A549 (cell line): ENCODE results near the gene IARS1. TPM values are rescaled to one million over a fixed set of nuclear protein-coding genes. Genes with fewer than 3 reads are reported as not detected.

Experiments used
- ATAC-seq, 2 experiments: fragments of 200-7000 bp in 1 of 2; fragments of >200 bp in 1 of 2; cut with Nextera tagmentation in 1 of 2; cut with Tn5 transposase in 1 of 2; 3 replicates each; pipeline versions ENCODE4 v1.8.0 to v1.9.1; 2018 to 2020; ENCODE audit warnings: mild to moderate bottlenecking in 1 of 2, moderate library complexity in 1 of 2
- CTCF ChIA-PET: fragments of 300-600 bp; sonication (Branson Sonifier 250); formaldehyde crosslinking; extraction: SDS; loops from one replicate; lab custom pipeline; 2021; ENCODE audit warnings: antibody characterized with exemption, inconsistent platforms; lab: Yijun Ruan, JAX
- POLR2A ChIA-PET: fragments of 350-600 bp; formaldehyde crosslinking; extraction: SDS; loops from one replicate; lab custom pipeline; 2021; ENCODE audit warnings: antibody characterized with exemption, inconsistent platforms; lab: Yijun Ruan, JAX
- DNase-seq, 2 experiments: peaks; one replicate each; pipeline versions ENCODE4 v3.0.0 to v3.0.0-alpha.2; 2011 to 2016; ENCODE audit warnings: low read depth in 1 of 2, low spot score in 1 of 2
- FAIRE-seq: peaks from 2 replicates; lab custom pipeline; 2011; peaks lifted over from hg19 to GRCh38; lab: Jason Lieb, UNC
- H3K27ac ChIP-seq, 2 experiments: fragments of >200 bp; sonication (Bioruptor Twin); formaldehyde crosslinking; 3 replicates each; pipeline ENCODE4 v1.5.1; 2016 to 2017
- H3K4me1 ChIP-seq: fragments of >200 bp; sonication (Bioruptor Twin); formaldehyde crosslinking; 3 replicates; pipeline ENCODE4 v1.6.1; 2016
- H3K4me2 ChIP-seq: fragments of >200 bp; sonication (Bioruptor Twin); formaldehyde crosslinking; 3 replicates; pipeline ENCODE4 v1.6.1; 2016
- H3K4me3 ChIP-seq: fragments of >200 bp; sonication (Bioruptor Twin); formaldehyde crosslinking; 3 replicates; pipeline ENCODE4 v1.5.1; 2016
- H3K9me3 ChIP-seq: fragments of >200 bp; sonication (Bioruptor Twin); formaldehyde crosslinking; 3 replicates; pipeline ENCODE4 v1.6.1; 2016
- CHD4 ChIP-seq: fragments of 200-600 bp; sonication (generic); IDR thresholded peaks from 2 replicates; pipeline ENCODE4 v1.6.1; 2016; ENCODE audit warnings: antibody characterized with exemption, mild to moderate bottlenecking, borderline replicate concordance
- EHMT2 ChIP-seq: fragments of 200-600 bp; sonication (generic); IDR thresholded peaks from 2 replicates; pipeline ENCODE4 v1.6.1; 2016; ENCODE audit warnings: antibody characterized with exemption, low read depth, mild to moderate bottlenecking, moderate library complexity
- ELK1 ChIP-seq: fragments of 150-350 bp; IDR thresholded peaks from 2 replicates; pipeline ENCODE4 v1.6.1; 2014; ENCODE audit warnings: low read depth, mild to moderate bottlenecking, low read length
- EP300 ChIP-seq, 2 experiments: fragments of >200 bp; sonication (Bioruptor Twin); formaldehyde crosslinking; IDR thresholded peaks; 2 replicates in 1 of 2; 3 replicates in 1 of 2; pipeline ENCODE4 v1.6.1; 2016 to 2017
- ESRRA ChIP-seq: fragments of 150-350 bp; IDR thresholded peaks from 2 replicates; pipeline ENCODE4 v1.6.1; 2014; ENCODE audit warnings: mild to moderate bottlenecking, low read length, borderline replicate concordance
- FOXS1 ChIP-seq: fragments of 250-450 bp; sonication (Bioruptor Pico); IDR thresholded peaks from 2 replicates; pipeline ENCODE4 v1.5.0; 2020; ENCODE audit warnings: mild to moderate bottlenecking, moderate library complexity
- HEYL ChIP-seq: fragments of 250-450 bp; sonication (Bioruptor Pico); IDR thresholded peaks from 2 replicates; pipeline ENCODE4 v1.8.0; 2021; ENCODE audit warnings: mild to moderate bottlenecking, moderate library complexity
- JUNB ChIP-seq: fragments of >200 bp; sonication (Bioruptor Twin); formaldehyde crosslinking; IDR thresholded peaks from 2 replicates; pipeline ENCODE4 v1.6.1; 2016
- KDM1A ChIP-seq: fragments of 200-600 bp; sonication (generic); IDR thresholded peaks from 2 replicates; pipeline ENCODE4 v1.6.1; 2016; ENCODE audit warnings: low read depth, mild to moderate bottlenecking
- MAX ChIP-seq: IDR thresholded peaks from 2 replicates; pipeline ENCODE4 v1.6.1; 2012
- NFE2L2 ChIP-seq: fragments of 150-350 bp; conservative IDR thresholded peaks from 2 replicates; pipeline ENCODE4 v1.6.1; 2014; ENCODE audit warnings: low read length
- PHF8 ChIP-seq: fragments of 200-600 bp; sonication (generic); IDR thresholded peaks from 2 replicates; pipeline ENCODE4 v1.6.1; 2016; ENCODE audit warnings: low read depth, mild to moderate bottlenecking, antibody characterized with exemption, moderate library complexity, borderline replicate concordance
- POLR2A ChIP-seq: IDR thresholded peaks from 2 replicates; pipeline ENCODE4 v1.6.1; 2012; ENCODE audit warnings: mild to moderate bottlenecking, low read length
- RAD21 ChIP-seq, 2 experiments: fragments of >200 bp in 1 of 2; sonication (Bioruptor Twin) in 1 of 2; formaldehyde crosslinking in 1 of 2; IDR thresholded peaks in 1 of 2; conservative IDR thresholded peaks in 1 of 2; 2 replicates in 1 of 2; 3 replicates in 1 of 2; pipeline ENCODE4 v1.6.1; 2012 to 2018; ENCODE audit warnings: inconsistent platforms in 1 of 2
- RARB ChIP-seq: fragments of 250-450 bp; sonication (Bioruptor Pico); IDR thresholded peaks from 2 replicates; pipeline ENCODE4 v1.8.0; 2021; ENCODE audit warnings: mild to moderate bottlenecking, moderate library complexity
- RNF2 ChIP-seq: fragments of 200-600 bp; sonication (generic); IDR thresholded peaks from 2 replicates; pipeline ENCODE4 v1.6.1; 2016; ENCODE audit warnings: low read depth, mild to moderate bottlenecking, antibody characterized with exemption, moderate library complexity, borderline replicate concordance
- SMC3 ChIP-seq: fragments of >200 bp; sonication (Bioruptor Twin); formaldehyde crosslinking; IDR thresholded peaks from 3 replicates; pipeline ENCODE4 v1.6.1; 2018; ENCODE audit warnings: inconsistent platforms
- ZSCAN20 ChIP-seq: fragments of 250-450 bp; sonication (Bioruptor Pico); IDR thresholded peaks from 2 replicates; pipeline ENCODE4 v1.8.0; 2022; ENCODE audit warnings: mild to moderate bottlenecking, moderate library complexity
- WGBS: methylation state at CpG from one replicate; pipeline ENCODE4 v1.1.6; 2017; ENCODE audit errors: missing lambda C conversion rate; 5-methylcytosine and 5-hydroxymethylcytosine counted together
- polyA plus RNA-seq, 4 experiments: library from polyadenylated mRNA; depleted of rRNA in 3 of 4; stranded (reverse); fragments of >200 nt; fragmentation: RNase III in 1 of 4; extraction: RNeasy Plus Mini Kit Qiagen cat#74134 plus additional on column Dnase treatment in 1 of 4; gene quantifications; 2 replicates in 3 of 4; 3 replicates in 1 of 4; pipeline ENCODE4 v1.2.3, GENCODE V29; 2011 to 2017
- TF ChIP-seq, protein P1 (sequence below): fragments of >200 bp; sonication (Bioruptor Twin); formaldehyde crosslinking; IDR thresholded peaks from 3 replicates; pipeline ENCODE4 v1.5.1; 2016
- TF ChIP-seq, protein P2 (sequence below): fragments of >200 bp; sonication (Bioruptor Twin); formaldehyde crosslinking; IDR thresholded peaks from 2 replicates; pipeline ENCODE4 v1.6.1; 2016

The IARS1 gene
- polyA plus RNA-seq, 2 of the 4 experiments (the other 2 are of a cell fraction) = 121 to 244 TPM

DNA sequence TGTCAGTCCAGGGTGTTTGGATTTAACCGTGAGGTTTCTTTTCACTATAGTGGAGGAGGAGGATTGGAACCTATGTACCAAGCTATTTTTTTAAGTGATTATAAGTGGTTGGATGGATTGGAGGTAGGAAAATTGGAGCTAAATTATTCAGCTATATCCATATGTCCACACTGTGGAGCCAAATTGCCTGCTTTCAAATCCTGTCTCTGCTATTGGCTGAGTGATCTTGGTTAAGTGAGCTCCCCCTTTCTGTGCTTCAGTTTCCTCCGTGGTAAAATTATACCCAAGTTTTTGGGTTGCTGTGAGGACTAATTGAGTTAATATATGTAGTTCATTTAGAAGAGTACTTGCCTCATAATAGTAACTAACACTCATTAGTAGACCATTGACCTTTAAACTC, 34.7 kb upstream of the IARS1 start:
- no peak for FAIRE-seq
- CTCF ChIA-PET = interaction anchor here (0.7 to 3.0 kb wide), 9 partner anchors 22 to 306 kb away, joined by 3 to 23 read pairs (median 4); no protein-coding TSS in a partner anchor
- no peak for TF ChIP-seq MAX
- TF ChIP-seq, protein P1, sequence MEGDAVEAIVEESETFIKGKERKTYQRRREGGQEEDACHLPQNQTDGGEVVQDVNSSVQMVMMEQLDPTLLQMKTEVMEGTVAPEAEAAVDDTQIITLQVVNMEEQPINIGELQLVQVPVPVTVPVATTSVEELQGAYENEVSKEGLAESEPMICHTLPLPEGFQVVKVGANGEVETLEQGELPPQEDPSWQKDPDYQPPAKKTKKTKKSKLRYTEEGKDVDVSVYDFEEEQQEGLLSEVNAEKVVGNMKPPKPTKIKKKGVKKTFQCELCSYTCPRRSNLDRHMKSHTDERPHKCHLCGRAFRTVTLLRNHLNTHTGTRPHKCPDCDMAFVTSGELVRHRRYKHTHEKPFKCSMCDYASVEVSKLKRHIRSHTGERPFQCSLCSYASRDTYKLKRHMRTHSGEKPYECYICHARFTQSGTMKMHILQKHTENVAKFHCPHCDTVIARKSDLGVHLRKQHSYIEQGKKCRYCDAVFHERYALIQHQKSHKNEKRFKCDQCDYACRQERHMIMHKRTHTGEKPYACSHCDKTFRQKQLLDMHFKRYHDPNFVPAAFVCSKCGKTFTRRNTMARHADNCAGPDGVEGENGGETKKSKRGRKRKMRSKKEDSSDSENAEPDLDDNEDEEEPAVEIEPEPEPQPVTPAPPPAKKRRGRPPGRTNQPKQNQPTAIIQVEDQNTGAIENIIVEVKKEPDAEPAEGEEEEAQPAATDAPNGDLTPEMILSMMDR = peak; percentile 14; the same call in 1 of the 3 replicates
- no peak for TF ChIP-seq KDM1A
- no peak for TF ChIP-seq EP300 (IDR thresholded peaks at IDR 0.05)
- no peak for TF ChIP-seq ESRRA
- peak; percentile 39; the same call in 2 of the 3 replicates for TF ChIP-seq SMC3
- TF ChIP-seq RAD21 (conservative IDR thresholded peaks at IDR 0.05 in 1 of 2, IDR thresholded peaks at IDR 0.05 in 1 of 2) = peak; percentile 37 to 41; a peak in 3 of 5 replicates
- TF ChIP-seq, all 56 proteins: peak for 3
- ATAC-seq (no peak), DNase-seq (peak; percentile 17 to 59)
- Histone ChIP-seq H3K4me3 (no peak overlapping the region), H3K4me1 (peaks cover 17% of the 10 kb centered on the region), H3K27ac (no peak overlapping the region), H3K9me3 (no peaks in the 10 kb centered on the region), H3K4me2 (no peak overlapping the region)
- POLR2A ChIA-PET = interaction anchor here (1.1 kb wide), 1 partner anchor 342 kb away, joined by 3 read pairs; the partner anchor contains the start of gene IPPK
- WGBS = 48% methylated on average over 2 of the region's 2 CpGs

DNA sequence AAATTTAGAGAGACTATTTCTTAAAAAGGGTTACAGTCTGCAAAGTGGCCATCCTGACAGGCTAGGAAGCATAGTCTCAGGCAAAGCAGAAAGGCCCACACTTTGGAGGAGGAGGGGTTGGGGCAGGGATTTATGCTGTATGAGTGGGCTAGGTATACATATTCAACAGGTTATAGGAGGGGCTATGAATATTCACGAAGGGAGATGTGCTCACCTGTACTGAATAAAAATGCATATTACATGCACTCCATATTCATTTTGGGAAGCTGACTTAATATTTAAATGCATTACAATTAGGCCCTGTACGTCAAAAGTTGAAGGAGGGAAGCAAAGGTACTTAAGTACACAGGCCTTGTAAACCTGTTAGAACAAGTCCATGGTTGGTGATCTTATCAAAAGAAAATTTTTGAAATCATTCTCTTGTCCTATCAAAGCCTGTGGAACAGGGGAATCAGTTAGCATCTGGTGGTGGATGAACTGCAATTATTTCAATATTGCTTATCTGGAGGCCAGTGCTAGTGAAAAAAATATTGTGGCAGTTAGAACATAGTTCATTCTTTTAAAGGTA, 33.9 kb upstream of the IARS1 start:
- peaks cover 17% of the 10 kb centered on the region for H3K4me1 ChIP-seq
- no peak for ATAC-seq
- peak overlapping the region; percentile 92; the same call in 2 of the 3 replicates for H3K4me2 ChIP-seq
- 82% methylated on average over 2 of the region's 2 CpGs for WGBS
- no peak overlapping the region for H3K4me3 ChIP-seq
- TF ChIP-seq CHD4 (no peak), ELK1 (no peak), FOXS1 (CRISPR knock-in tag) (no peak), JUNB (no peak), RNF2 (no peak), EHMT2 (no peak), ESRRA (no peak), RARB (CRISPR knock-in tag) (no peak)
- no peak for FAIRE-seq
- CTCF ChIA-PET = interaction anchor here (0.6 to 3.0 kb wide), 5 partner anchors 15 to 685 kb away, joined by 3 to 23 read pairs (median 5); no protein-coding TSS in a partner anchor
- H3K9me3 ChIP-seq = no peaks in the 10 kb centered on the region
- POLR2A ChIA-PET = no interaction called here
- DNase-seq = no peak
- H3K27ac ChIP-seq = no peak overlapping the region

- FAIRE-seq (no peak), DNase-seq (peak in 1 of 2 experiments; percentile 29)
- Histone ChIP-seq H3K4me2 (peak overlapping the region; percentile 92), H3K27ac (peak overlapping the region; percentile 98 to 99)
- CTCF ChIA-PET = interaction anchor here (0.5 to 3.8 kb wide), 11 partner anchors 8 to 1341 kb away, joined by 3 to 21 read pairs (median 4); no protein-coding TSS in a partner anchor
- no peak for TF ChIP-seq ZSCAN20 (CRISPR knock-in tag)
- no peak for TF ChIP-seq ELK1
- TF ChIP-seq NFE2L2 = no peak
- TF ChIP-seq EHMT2 = no peak
- no peak for TF ChIP-seq HEYL (CRISPR knock-in tag)
- TF ChIP-seq, protein P2, sequence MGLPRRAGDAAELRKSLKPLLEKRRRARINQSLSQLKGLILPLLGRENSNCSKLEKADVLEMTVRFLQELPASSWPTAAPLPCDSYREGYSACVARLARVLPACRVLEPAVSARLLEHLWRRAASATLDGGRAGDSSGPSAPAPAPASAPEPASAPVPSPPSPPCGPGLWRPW = no peak
- TF ChIP-seq PHF8 = no peak
- TF ChIP-seq POLR2A = 0 out of 2 replicates have a peak, but pooled peaks have one; percentile 38
- TF ChIP-seq, all 56 proteins: peak for 1
- Histone ChIP-seq H3K4me3 (peak overlapping the region; percentile 60), H3K4me1 (peaks cover 17% of the 10 kb centered on the region), H3K9me3 (no peaks in the 10 kb centered on the region)
- 2% methylated on average over 26 of the region's 30 CpGs for WGBS
- POLR2A ChIA-PET = interaction anchor here (1.1 to 2.2 kb wide), 4 partner anchors 34 to 439 kb away, joined by 3 to 10 read pairs (median 4); partner anchors contain the start of genes BICD2 and IPPK
- ATAC-seq = no peak; a peak in 1 of 6 replicates
Measured at GRCh38 chr9:92325991-92326500, 32.5 kb upstream of the IARS1 start.
